Mucosa of rectum (tissue), 2 donors: ENCODE measurements around the gene GBE1.
"Not testable (repeated sequence)": the region's sequence is repeated elsewhere in the genome, so short reads cannot be mapped to it uniquely, and the experiment has no call there.

Experiments used
- H3K27ac ChIP-seq, 2 donors: one replicate each; pipeline ENCODE4 v1.7.0; 2013; ENCODE audit warnings: inconsistent platforms in 2 of 2, low read depth in 2 of 2, low read length in 2 of 2
- H3K27me3 ChIP-seq, 2 donors: one replicate each; pipeline ENCODE4 v1.7.0; 2013; ENCODE audit warnings: low read length in 2 of 2; ENCODE audit not compliant: control insufficient read depth in 2 of 2, insufficient read depth in 2 of 2
- H3K36me3 ChIP-seq, 2 donors: one replicate each; pipeline ENCODE4 v1.7.0; 2013; ENCODE audit warnings: low read length in 2 of 2; ENCODE audit not compliant: control insufficient read depth in 2 of 2, insufficient read depth in 2 of 2
- H3K4me1 ChIP-seq, 2 donors: one replicate each; pipeline ENCODE4 v1.7.0; 2013; ENCODE audit warnings: low read length in 2 of 2, mild to moderate bottlenecking in 1 of 2; ENCODE audit not compliant: control insufficient read depth in 2 of 2, insufficient read depth in 2 of 2
- H3K4me3 ChIP-seq, 2 donors: one replicate each; pipeline ENCODE4 v1.7.0; 2013; ENCODE audit warnings: low read length in 2 of 2
- H3K9ac ChIP-seq, 2 donors: one replicate each; pipeline ENCODE4 v1.7.0; 2013; ENCODE audit warnings: low read length in 2 of 2, low read depth in 1 of 2, mild to moderate bottlenecking in 1 of 2
- H3K9me3 ChIP-seq, 2 donors: one replicate each; pipeline ENCODE4 v1.7.0; 2013; ENCODE audit warnings: low read length in 2 of 2; ENCODE audit not compliant: control insufficient read depth in 2 of 2
- donor health status: healthy.
- donor health status: Normal muscosa, but diverticular disease.

The GBE1 gene

DNA sequence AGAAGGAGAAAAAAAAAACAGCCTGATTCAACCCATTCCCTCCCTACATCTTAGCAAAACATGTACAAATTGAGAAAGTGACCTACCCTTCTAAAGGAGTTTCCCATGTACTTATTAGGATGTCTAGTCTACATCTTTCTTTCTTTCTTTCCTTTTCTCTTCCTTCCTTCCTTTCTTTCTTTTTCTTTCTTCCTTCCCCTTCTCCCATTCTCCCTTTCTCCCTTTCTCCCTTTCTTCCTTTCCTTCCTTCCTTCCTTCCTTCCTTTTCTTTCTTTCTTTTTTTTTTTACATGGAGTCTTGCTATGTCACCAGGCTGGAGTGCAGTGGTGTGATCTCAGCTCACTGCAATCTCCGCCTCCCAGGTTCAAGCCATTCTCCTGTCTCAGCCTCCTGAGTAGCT is 269.0 kb downstream of the GBE1 start:
- not testable (repeated sequence) for H3K9me3 ChIP-seq, H3K4me3 ChIP-seq, H3K4me1 ChIP-seq, H3K27me3 ChIP-seq, H3K27ac ChIP-seq, H3K9ac ChIP-seq, H3K36me3 ChIP-seq

DNA sequence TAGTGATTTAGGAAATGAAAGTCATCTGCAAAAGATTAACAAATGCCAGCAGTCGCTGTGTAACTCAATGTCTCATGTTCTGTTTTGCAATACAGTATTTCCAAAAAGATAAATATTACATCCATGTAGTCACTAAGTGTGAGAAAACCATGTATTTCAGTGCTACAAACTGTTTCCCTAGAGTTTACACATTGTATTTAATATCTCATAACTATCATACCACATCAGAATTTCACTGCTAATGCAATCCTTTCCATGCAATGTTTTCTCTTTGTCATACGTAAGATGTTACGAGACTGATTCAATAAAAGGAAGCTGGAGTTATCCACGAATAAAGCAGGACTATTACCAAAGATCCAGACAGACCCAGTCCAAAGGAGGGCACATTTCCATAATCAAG is 269.4 kb downstream of the GBE1 start:
- no peaks in the 10 kb centered on the region for H3K9me3 ChIP-seq
- no peaks in the 10 kb centered on the region for H3K36me3 ChIP-seq
- H3K4me3 ChIP-seq, result no peak overlapping the region
- no peaks in the 10 kb centered on the region for H3K4me1 ChIP-seq
- no peaks in the 10 kb centered on the region for H3K27me3 ChIP-seq
- no peak overlapping the region for H3K9ac ChIP-seq
- no peak overlapping the region for H3K27ac ChIP-seq

DNA sequence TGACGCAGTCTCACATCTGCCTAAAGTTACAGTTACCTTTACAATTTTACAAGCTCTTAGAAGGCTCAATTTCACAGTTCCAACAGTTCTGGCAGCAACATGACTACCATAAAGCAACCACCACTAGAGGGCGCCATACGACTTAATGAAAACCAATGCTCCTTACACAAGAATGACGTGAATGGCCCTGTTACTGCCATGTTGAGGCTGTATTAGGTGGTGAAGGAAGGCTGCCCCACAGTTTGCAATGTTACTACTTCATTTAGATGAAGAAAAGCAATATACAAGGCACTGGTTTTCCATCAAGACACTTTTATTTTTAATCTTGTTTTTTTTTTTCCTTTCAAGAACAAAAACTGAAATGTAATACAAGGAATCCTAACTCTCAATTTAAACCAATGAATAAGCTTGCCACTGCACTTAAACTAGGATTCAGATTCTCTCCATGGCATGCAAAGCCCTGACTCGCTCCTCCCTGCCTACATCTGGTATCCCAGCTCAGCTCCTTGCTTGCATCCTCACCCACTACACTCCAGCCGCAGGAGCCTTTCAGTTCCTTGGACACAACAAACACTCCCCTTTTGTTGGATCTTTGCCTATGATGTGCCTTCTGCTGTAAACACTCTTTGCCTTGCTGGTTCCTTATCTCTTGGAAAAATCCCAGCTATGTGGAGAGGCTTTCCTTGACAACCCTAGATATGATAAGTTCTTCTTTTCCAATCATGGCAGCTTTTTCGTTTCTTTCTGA is 270.7 kb downstream of the GBE1 start:
- H3K36me3 ChIP-seq, result no peaks in the 10 kb centered on the region
- H3K4me1 ChIP-seq, result no peaks in the 10 kb centered on the region
- H3K27me3 ChIP-seq, result no peaks in the 10 kb centered on the region
- no peak overlapping the region for H3K9ac ChIP-seq
- no peak overlapping the region for H3K27ac ChIP-seq
- H3K9me3 ChIP-seq, result no peaks in the 10 kb centered on the region
- no peak overlapping the region for H3K4me3 ChIP-seq

DNA sequence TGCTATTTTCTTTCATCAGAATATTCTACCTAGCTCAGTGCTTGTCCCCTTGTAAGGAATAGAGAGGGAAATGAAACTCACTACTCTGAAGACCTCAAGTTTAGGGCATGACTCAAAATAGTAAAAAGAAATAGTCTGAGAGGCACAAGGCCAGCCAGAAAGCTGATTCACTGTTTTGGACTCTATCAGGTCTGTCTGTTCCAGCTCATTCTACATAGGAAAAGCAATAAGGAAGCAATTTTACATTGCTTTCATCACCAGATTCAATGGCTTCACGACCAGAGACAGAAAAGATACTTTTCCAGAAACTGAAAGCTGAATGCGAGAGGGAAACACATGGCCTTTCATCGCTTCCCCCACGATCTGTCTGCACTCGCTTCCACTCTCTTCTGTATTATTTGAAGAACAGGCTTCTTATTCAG is 276.0 kb downstream of the GBE1 start:
- Histone ChIP-seq H3K4me3 (peak overlapping the region; percentile 43 to 59), H3K9ac (peak overlapping the region; percentile 35 to 57), H3K27ac (peak overlapping the region; percentile 3 to 36), H3K4me1 (peaks cover 0 to 9% of the 10 kb centered on the region in 2 donors), H3K36me3 (no peaks in the 10 kb centered on the region), H3K9me3 (no peaks in the 10 kb centered on the region), H3K27me3 (no peaks in the 10 kb centered on the region)

DNA sequence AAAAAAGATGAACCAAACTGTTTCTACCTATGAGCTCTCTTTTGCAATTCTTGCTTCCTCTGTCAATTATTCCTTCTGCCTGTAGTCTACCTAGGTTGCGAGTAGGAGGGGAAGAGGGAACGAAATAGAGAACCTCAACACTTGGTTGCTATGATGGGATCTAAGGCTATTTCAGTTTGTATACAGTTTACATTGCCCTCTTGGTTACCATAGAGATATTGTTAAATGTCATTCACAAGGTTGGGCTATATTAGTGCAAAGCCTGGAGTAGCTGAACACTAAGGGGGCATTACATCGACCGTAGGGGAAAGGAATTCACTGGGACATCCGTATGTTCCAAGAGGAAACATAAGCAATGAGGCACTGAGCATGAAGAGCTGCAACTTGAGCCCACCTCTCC is 276.9 kb downstream of the GBE1 start:
- H3K4me1 ChIP-seq, result peaks cover 0 to 9% of the 10 kb centered on the region in 2 donors
- H3K27ac ChIP-seq, result no peak overlapping the region
- no peaks in the 10 kb centered on the region for H3K36me3 ChIP-seq
- H3K9ac ChIP-seq, result no peak overlapping the region
- no peaks in the 10 kb centered on the region for H3K9me3 ChIP-seq
- H3K27me3 ChIP-seq, result no peaks in the 10 kb centered on the region
- H3K4me3 ChIP-seq, result no peak overlapping the region

DNA sequence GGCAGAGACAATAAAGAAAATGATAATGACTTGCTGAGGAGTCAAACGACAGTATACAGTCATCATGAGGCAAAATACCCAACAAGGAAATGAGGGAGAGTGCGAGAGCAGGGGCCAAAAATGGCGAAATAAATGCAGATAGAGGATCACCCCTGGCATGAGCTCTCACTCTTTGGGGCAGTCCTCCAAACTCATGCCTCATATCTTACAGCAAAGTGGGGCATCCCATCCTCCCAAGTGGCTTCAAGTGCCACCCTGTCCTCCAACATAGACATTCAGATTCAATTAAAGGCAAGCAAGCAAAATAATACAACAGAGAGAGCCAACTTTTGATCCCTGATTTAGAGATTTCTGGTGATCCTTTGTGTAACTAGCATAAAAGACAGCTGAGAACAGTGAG is 278.4 kb downstream of the GBE1 start:
- H3K36me3 ChIP-seq, result no peaks in the 10 kb centered on the region
- H3K27me3 ChIP-seq, result no peaks in the 10 kb centered on the region
- no peak overlapping the region for H3K27ac ChIP-seq
- no peaks in the 10 kb centered on the region for H3K9me3 ChIP-seq
- no peak overlapping the region for H3K4me3 ChIP-seq
- H3K9ac ChIP-seq, result no peak overlapping the region
- H3K4me1 ChIP-seq, result peaks cover 0 to 9% of the 10 kb centered on the region in 2 donors

DNA sequence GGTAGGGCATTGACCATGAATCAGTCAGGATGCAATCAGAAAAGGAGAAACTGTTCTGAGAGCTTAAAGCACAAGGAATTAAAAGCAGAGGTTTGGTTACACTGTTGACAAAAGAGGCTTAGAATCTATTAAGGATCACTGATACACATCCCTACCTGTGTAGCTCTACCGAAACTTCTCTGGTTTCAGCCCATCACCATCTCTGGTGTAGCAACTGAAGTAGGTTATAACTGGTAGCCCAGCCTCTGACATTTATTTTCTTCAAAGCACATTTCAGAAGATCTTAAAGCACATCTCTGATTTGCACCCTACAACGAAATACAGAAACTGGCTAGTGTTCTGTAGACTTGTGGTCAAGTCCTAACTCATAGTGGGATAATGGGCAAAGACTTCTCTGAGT is 283.7 kb downstream of the GBE1 start:
- H3K9ac ChIP-seq, result no peak overlapping the region
- no peaks in the 10 kb centered on the region for H3K36me3 ChIP-seq
- H3K27me3 ChIP-seq, result no peaks in the 10 kb centered on the region
- H3K4me3 ChIP-seq, result no peak overlapping the region
- H3K9me3 ChIP-seq, result no peaks in the 10 kb centered on the region
- no peaks in the 10 kb centered on the region for H3K4me1 ChIP-seq
- H3K27ac ChIP-seq, result no peak overlapping the region

DNA sequence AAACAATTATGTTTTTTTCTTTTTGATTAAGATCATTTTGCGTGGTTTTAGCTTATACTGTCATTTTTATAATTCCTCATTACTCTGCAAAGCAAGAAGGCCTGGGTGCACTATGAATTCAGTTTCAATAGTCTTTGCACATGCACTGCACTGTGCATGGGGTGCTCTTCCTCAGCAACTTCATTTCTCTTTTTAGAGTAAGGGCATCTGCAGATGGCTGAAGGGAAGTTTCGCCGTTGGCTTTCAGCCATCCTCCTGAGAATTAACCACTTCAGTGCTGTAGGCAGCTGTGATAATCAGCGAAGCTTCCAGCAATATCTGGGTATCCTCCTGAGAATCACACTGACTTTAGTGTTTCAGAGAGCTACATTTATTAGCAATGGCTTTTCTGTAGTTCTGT is 284.8 kb downstream of the GBE1 start:
- Histone ChIP-seq H3K9ac (no peak overlapping the region), H3K36me3 (no peaks in the 10 kb centered on the region), H3K27me3 (no peaks in the 10 kb centered on the region), H3K9me3 (no peaks in the 10 kb centered on the region), H3K4me3 (no peak overlapping the region), H3K4me1 (no peaks in the 10 kb centered on the region), H3K27ac (no peak overlapping the region)

DNA sequence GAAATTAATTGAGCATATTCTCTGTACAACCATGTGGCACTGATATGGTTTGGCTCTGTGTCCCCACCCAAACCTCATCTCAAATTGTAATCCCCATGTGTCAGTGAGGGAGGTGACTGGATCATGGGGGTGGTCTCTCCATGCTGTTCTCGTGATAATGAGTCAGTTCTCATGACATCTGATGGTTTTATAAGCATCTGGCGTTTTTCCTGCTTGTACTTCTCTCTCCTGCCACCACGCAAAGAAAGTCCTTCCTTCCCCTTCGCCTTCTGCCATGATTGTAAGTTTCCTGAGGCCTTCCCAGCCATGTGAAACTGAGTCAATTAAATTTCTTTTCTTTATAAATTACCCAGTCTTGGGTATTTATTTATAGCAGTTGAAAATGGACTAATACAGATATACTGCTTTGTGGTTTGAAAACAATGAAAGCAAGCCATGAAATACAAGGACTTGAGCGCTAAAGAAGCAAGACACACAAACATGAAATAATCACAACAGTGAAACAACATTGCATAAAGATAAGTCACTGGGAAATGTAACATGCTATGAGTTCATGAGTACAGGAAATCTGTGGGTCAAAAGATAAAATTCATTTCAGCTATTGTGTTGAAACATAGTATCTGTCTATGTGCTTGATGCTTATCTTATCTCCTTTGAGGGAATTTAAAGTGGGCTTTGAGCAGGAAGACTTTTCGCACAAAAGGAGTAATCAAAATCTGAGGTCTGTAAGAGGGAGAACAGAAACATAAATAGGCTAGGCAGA is 288.7 kb downstream of the GBE1 start:
- H3K4me3 ChIP-seq, result no peak overlapping the region
- no peaks in the 10 kb centered on the region for H3K27me3 ChIP-seq
- no peak overlapping the region for H3K27ac ChIP-seq
- no peak overlapping the region for H3K9ac ChIP-seq
- H3K9me3 ChIP-seq, result no peaks in the 10 kb centered on the region
- H3K4me1 ChIP-seq, result peaks cover 5 to 7% of the 10 kb centered on the region in 2 donors
- H3K36me3 ChIP-seq, result no peaks in the 10 kb centered on the region

DNA sequence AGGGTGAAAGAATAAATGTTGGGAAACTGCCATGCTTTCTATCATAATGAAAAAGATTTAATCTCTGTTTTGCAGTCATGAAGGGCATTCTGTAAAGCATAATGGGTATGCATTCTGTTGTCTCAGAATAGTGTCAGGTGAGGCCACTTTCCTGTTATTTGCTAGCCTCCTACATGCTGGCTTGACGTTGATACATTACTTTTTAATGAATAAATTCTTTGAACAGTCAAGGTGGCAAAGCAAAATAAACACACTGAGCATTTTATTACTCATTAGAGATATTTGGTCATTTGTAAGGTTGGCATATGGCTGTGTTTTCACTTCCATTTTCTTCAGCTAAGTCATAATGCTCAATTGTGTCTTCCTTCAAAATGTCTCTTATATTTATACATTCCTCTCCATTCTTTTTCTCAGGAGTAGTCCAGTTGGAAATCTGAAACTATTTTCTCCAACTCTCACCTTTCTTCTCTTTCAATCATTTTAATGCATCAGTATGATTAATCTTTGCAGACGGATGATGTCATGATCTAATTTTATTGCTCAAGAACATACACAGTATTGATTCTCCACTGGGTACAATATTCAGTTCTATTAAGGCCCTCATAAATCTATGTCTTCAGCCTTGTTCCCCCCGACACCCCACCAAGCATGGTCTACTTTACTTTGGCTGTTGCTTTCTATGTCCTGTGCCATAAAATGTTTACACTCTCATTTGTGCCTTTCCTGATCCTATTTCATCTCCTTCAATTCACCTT is 290.7 kb downstream of the GBE1 start:
- Histone ChIP-seq H3K27me3 (no peaks in the 10 kb centered on the region), H3K9ac (no peak overlapping the region), H3K27ac (no peak overlapping the region), H3K4me1 (peaks cover 5 to 10% of the 10 kb centered on the region in 2 donors), H3K36me3 (no peaks in the 10 kb centered on the region), H3K4me3 (no peak overlapping the region), H3K9me3 (no peaks in the 10 kb centered on the region)
